K562 (cell line): ENCODE measurements around the gene DNASE2. TPM values are rescaled to one million over a fixed set of nuclear protein-coding genes. Genes with fewer than 3 reads are reported as not detected.
A peak's percentile ranks its signal among the peaks of the same experiment; 100 is the strongest.

ENCODE experiments used
- CREM ChIP-seq: IDR thresholded peaks from 2 replicates; pipeline ENCODE4 v1.6.1; 2014; ENCODE audit warnings: antibody characterized with exemption, low read depth
- HNRNPUL1 ChIP-seq: fragments of 200-400 bp; formaldehyde crosslinking; IDR thresholded peaks from 2 replicates; pipeline ENCODE4 v1.6.1; 2017; ENCODE audit warnings: low read length
- JUND ChIP-seq, 2 experiments: IDR thresholded peaks; 2 replicates in 1 of 2; 3 replicates in 1 of 2; pipeline ENCODE4 v1.6.1; 2011; ENCODE audit warnings: borderline replicate concordance in 2 of 2, low read depth in 2 of 2, low read length in 2 of 2, improper control_type of control experiment in 1 of 2, missing biosample characterization in 1 of 2, missing genetic modification characterization in 1 of 2, missing genetic modification reagents in 1 of 2
- MYC ChIP-seq, 2 experiments: fragments of 250-450 bp in 1 of 2; sonication (Bioruptor Pico) in 1 of 2; IDR thresholded peaks; 2 replicates each; pipeline versions ENCODE4 v1.5.1 to v1.6.1; 2012 to 2021; ENCODE audit warnings: low read depth in 2 of 2, borderline replicate concordance in 1 of 2, improper control_type of control experiment in 1 of 2, low read length in 1 of 2, mild to moderate bottlenecking in 1 of 2, moderate library complexity in 1 of 2
- PHTF2 ChIP-seq: fragments of 250-450 bp; sonication (Bioruptor Pico); IDR thresholded peaks from 2 replicates; pipeline ENCODE4 v1.5.0; 2021; ENCODE audit warnings: mild to moderate bottlenecking
- PKNOX1 ChIP-seq: fragments of 450-650 bp; IDR thresholded peaks from 2 replicates; pipeline ENCODE4 v1.6.1; 2016
- POLR2G ChIP-seq: fragments of 200-400 bp; formaldehyde crosslinking; IDR thresholded peaks from 2 replicates; pipeline ENCODE4 v1.6.1; 2017; ENCODE audit warnings: low read depth, mild to moderate bottlenecking, antibody characterized with exemption, low read length, moderate library complexity
- SMARCB1 ChIP-seq: IDR thresholded peaks from 2 replicates; pipeline ENCODE4 v1.6.1; 2011; ENCODE audit warnings: improper control_type of control experiment, low read depth; ENCODE audit not compliant: insufficient read length
- TCFL5 ChIP-seq: fragments of 250-450 bp; sonication (Bioruptor Pico); conservative IDR thresholded peaks from 2 replicates; pipeline ENCODE4 v1.6.1; 2021; ENCODE audit warnings: mild to moderate bottlenecking, moderate library complexity, matching md5 sums
- ZNF740 ChIP-seq, 3 experiments: fragments of 200-800 bp in 1 of 3; sonication (Bioruptor generic) in 1 of 3; sonication (generic) in 1 of 3; formaldehyde crosslinking in 1 of 3; IDR thresholded peaks; 2 replicates each; pipeline versions ENCODE4 v1.6.1 to v1.8.0; 2016 to 2022; ENCODE audit warnings: mild to moderate bottlenecking in 2 of 3, missing compliant biosample characterization in 2 of 3, missing genetic modification characterization in 2 of 3, missing genetic modification reagents in 1 of 3
- polyA plus RNA-seq, 8 experiments: library from polyadenylated mRNA; depleted of rRNA in 4 of 8; stranded (reverse) in 5 of 8; unstranded in 3 of 8; fragments of >200 nt; fragmentation: Nextera tagmentation in 2 of 8; fragmentation: Illumina TruSeq in 1 of 8; extraction: Ambion mirVana in 2 of 8; extraction: Trizol in 1 of 8; gene quantifications; 2 replicates each; pipeline versions ENCODE4 v1.2.1 to v1.2.3, GENCODE V29; 2011 to 2014; ENCODE audit warnings: inconsistent platforms in 1 of 8, missing spikeins in 1 of 8
- total RNA-seq, 7 experiments: library from RNA; depleted of rRNA in 6 of 7; stranded (reverse); fragments of >200 nt in 6 of 7; fragmentation: Illumina TruSeq in 2 of 7; extraction: Trizol in 2 of 7; gene quantifications; 2 replicates each; pipeline versions ENCODE4 v1.2.1 to v1.2.3, GENCODE V29; 2011 to 2021; ENCODE audit warnings: low replicate concordance in 1 of 7
- TF ChIP-seq, protein P1 (sequence below): IDR thresholded peaks from 2 replicates; pipeline ENCODE4 v1.6.1; 2011; ENCODE audit warnings: borderline replicate concordance, low read depth, mild to moderate bottlenecking, moderate library complexity, low read length; ENCODE audit not compliant: insufficient read depth, poor library complexity, severe bottlenecking
- TF ChIP-seq, protein P2 (sequence below): sonication (generic); formaldehyde crosslinking; IDR thresholded peaks from 2 replicates; pipeline ENCODE4 v1.5.0; 2020; ENCODE audit warnings: missing genetic modification reagents

Gene DNASE2
- total and polyA plus RNA-seq, 9 of the 15 experiments (the other 6 are each of a cell fraction or from before 2014, with no cell fraction given): 4.4 to 27.0 (median 20.2) TPM

- TF ChIP-seq, protein P1, sequence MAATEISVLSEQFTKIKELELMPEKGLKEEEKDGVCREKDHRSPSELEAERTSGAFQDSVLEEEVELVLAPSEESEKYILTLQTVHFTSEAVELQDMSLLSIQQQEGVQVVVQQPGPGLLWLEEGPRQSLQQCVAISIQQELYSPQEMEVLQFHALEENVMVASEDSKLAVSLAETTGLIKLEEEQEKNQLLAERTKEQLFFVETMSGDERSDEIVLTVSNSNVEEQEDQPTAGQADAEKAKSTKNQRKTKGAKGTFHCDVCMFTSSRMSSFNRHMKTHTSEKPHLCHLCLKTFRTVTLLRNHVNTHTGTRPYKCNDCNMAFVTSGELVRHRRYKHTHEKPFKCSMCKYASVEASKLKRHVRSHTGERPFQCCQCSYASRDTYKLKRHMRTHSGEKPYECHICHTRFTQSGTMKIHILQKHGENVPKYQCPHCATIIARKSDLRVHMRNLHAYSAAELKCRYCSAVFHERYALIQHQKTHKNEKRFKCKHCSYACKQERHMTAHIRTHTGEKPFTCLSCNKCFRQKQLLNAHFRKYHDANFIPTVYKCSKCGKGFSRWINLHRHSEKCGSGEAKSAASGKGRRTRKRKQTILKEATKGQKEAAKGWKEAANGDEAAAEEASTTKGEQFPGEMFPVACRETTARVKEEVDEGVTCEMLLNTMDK: peak; percentile 64
- TF ChIP-seq JUND (IDR thresholded peaks at IDR 0.05; ENCODE audit: borderline replicate concordance, low read depth, low read length) (peak; percentile 37; the same call in 1 of the 2 replicates), JUND (tag; IDR thresholded peaks at IDR 0.05; ENCODE audit: borderline replicate concordance, low read depth, low read length) (no peak), ZNF740 (CRISPR knock-in tag; IDR thresholded peaks at IDR 0.05) (peak; percentile 93), ZNF740 (tag; IDR thresholded peaks at IDR 0.05) (peak in 1 of 2 experiments; percentile 81; a peak in 2 of 4 replicates), POLR2G (peak; percentile 69), PKNOX1 (no peak; the same call in 1 of the 2 replicates), TCFL5 (no peak), HNRNPUL1 (no peak), PHTF2 (CRISPR knock-in tag) (no peak), SMARCB1 (no peak), CREM (0 out of 2 replicates have a peak, but pooled peaks have one; percentile 25), MYC (IDR thresholded peaks at IDR 0.05; ENCODE audit: low read depth, low read length) (peak; percentile 25; the same call in 1 of the 2 replicates), MYC (CRISPR knock-in tag; IDR thresholded peaks at IDR 0.05; ENCODE audit: borderline replicate concordance, low read depth) (no peak)
- TF ChIP-seq, protein P2, sequence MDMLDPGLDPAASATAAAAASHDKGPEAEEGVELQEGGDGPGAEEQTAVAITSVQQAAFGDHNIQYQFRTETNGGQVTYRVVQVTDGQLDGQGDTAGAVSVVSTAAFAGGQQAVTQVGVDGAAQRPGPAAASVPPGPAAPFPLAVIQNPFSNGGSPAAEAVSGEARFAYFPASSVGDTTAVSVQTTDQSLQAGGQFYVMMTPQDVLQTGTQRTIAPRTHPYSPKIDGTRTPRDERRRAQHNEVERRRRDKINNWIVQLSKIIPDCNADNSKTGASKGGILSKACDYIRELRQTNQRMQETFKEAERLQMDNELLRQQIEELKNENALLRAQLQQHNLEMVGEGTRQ (CRISPR knock-in tag): peak; percentile 77
Measured at GRCh38 chr19:12825254-12826131, 55.8 kb downstream of the DNASE2 start (continued).
